GM19395 (cell line): ENCODE results near the gene ZNF532.
"Not testable (repeated sequence)": the region's sequence is repeated elsewhere in the genome, so short reads cannot be mapped to it uniquely, and the experiment has no call there.

Experiments
- ATAC-seq: cut with Tn5 transposase; IDR thresholded peaks from one replicate; pipeline ENCODE4 v1.9.1; 2021; ENCODE audit warnings: mild to moderate bottlenecking, moderate library complexity; ENCODE audit not compliant: unreplicated experiment

Gene ZNF532

DNA sequence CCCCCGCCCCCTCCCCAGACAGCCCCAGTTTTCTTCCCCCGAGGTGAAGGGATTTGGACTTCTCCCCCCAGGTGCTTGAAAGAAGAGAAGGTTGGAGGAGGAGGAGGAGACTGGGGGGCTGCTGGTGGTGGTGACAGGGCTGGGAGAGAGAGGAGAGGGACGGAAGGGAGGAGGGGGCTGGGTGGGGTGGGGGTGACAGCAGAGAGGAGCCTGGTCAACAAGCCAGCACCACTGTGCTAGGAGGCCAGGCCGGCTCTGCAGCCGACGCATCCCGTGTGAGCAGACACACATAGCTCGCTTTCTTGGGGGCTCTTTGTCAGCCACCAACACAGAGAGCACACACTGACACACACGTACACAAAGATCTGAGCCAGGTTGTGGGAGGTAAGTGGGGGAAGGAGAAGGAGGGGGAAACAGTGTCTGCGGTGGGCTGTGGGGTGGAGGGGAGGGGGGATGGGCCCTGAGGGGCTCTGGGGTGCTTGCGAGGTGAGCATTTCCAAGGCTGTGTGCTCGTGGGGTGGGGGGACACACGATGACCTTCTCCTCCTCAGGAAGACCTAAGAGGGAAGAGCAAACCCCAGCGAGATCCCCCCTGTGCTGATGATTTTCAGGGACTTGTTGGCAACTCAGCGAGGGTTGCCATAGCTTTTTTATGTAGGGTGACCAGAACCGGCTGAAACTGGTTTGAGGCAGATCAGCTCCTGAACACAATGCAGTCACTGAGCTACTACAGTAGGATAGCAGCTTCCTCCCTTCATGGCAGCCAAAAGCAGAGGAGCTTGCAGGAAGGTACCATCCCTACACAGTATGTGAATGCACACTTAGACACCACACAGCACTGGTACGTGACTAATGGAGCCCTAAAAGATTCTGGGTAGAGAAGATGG lies at the start of gene ZNF532:
Gene ZNF532 (plus strand): TSS at position 732 of the 887 bp plus-strand sequence. CDS start 53,411 bp downstream, outside the sequence.
- ATAC-seq: no peak

GRCh38 chr18:58819051-58819450 lies 45.6 kb upstream of the ZNF532 start:
- ATAC-seq: no peak

DNA sequence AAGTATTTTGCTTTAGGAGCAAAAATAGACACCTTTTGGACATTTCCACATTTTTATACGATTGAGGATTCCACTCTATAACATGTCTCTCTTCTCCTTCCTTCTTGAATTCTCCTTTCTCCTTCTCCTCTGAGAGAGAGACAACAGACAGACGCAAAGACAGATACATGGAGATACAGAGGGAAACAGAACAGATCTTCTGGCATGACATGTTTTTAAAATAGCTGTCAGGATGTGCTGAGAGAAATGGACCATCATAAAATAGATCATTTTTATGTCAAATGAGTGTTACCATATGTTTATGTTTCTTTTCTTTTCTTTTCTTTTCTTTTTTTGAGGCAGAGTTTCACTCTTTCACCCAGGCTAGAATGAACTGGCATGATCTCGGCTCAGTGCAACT lies 44.4 kb upstream of the ZNF532 start:
- ATAC-seq: no peak

DNA sequence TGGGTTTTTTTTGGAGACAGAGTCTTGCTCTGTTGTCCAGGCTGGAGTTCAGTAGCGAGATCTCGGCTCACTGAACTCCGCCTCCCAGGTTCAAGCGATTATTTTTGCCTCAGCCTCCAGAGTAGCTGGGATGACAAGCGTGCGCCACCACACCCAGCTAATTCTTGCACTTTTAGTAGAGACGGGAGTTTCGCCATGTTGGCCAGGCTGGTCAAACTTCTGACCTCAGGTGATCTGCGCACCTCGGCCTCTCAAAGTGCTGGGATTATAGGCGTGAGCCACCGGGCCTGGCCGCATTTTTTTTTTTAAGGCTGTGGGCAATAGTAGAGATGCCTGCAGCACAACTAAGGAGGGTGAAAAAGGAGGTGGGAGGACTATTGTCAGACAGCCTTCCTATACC lies 41.7 kb upstream of the ZNF532 start:
- ATAC-seq: no peak

GRCh38 chr18:58823412-58823811 lies 41.3 kb upstream of the ZNF532 start:
- no peak for ATAC-seq

- not testable (repeated sequence) for ATAC-seq
Measured at GRCh38 chr18:58826926-58827325, 37.8 kb upstream of the ZNF532 start.

DNA sequence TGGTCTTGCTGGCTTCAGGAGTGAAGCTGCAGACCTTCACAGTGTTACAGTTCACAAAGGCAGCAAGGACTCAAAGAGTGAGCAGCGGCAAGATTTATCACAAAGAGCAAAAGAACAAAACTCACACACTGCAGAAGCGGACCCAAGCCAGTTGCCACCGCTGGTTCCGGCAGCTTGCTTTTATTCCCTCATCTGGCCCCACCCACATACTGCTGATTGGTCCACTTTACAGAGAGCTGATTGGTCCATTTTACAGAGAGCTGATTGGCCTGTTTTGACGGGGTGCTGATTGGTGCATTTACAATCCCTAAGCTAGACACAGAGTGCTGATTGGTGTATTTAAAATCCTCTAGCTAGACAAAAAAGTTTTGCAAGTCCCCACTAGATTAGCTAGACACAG lies 37.2 kb upstream of the ZNF532 start:
- ATAC-seq: no peak

DNA sequence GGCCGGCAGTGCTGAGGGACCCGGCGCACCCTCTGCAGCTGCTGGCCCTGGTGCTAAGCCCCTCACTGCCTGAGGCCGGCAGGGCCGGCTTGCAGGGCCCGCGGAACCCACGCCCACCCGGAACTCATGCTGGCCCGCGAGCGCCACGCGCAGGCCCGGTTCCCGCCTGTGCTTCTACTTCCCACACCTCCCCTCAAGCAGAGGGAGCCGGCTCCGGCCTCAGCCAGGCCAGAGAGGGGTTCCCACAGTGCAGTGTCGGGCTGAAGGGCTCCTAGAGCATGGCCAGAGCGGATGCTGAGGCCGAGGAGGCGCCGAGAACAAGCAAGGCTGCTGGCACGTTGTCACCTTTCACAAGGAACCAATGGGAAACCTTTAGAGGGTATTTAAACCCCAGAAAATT lies 36.8 kb upstream of the ZNF532 start:
- ATAC-seq: no peak

- ATAC-seq: no peak
Measured at GRCh38 chr18:58828399-58829121, 36.1 kb upstream of the ZNF532 start.

DNA sequence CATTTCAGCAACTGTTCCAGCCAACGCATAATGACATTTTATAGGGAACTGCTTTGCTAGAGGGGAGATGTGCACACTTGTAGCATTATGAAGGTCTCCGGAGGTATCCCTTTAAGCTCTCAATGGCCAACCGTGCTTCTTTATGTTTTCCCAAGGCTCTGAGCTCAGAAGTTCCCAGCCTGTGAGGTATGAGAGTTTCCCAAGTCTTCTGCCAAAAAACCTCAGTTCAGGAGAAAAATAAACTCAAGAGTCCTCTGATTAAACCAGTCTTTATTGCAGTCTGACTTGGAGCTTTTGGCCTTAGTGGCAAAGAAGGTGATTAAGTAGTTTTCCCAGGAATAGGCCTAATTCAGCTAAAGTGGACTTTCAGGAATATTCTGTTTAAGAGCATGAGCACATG lies 35.4 kb upstream of the ZNF532 start:
- no peak for ATAC-seq

DNA sequence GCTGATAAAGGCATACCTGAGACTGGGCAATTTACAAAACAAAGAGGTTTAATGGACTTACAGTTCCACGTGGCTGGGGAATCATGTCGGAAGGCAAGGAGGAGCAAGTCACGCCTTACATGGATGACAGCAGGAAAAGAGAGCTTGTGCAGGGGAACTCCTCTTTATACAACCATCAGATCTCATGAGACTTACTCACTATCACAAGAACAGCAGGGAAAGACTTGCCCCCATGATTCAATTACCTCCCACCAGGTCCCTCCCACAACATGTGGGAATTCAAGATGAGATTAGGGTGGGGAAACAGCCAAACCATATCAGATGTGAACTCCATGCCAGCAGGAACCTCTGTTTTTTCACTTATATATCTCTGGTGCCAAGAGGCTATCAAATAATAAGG lies 34.8 kb upstream of the ZNF532 start:
- not testable (repeated sequence) for ATAC-seq

GRCh38 chr18:58831606-58832005 lies 33.1 kb upstream of the ZNF532 start:
- ATAC-seq: no peak

DNA sequence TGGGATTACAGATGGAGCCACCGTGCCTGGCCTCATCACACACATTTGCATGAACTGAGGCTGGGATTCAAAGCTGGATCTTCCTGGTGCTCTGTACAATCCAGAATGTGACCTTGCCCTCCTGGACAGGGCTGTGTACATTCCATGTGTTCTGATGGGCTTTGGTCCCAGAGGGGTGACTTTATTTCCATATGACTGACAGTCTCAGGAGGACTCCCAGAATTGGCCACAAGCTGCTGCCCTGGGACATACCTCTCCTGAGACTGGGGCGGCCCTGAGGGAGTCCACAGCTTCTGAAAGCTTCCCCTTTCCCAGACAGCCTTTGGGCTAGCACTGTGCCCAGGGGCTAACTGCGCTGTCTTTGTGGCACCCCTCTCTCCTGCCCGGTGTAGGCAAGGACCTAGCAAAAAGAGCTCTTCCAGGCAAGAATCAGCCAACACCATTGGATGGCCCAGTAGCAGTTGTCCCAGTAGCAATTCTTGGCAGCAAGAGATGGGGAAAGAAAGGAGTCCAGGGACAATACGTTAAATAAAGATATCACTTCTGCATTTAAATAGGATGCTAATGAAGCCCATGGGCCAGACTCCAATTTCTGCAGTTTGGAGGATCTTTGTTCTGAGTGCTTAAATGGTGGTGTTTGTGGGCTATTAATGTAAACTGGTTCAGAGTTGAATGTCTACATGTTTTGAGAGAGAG lies 26.4 kb upstream of the ZNF532 start:
- ATAC-seq: no peak

DNA sequence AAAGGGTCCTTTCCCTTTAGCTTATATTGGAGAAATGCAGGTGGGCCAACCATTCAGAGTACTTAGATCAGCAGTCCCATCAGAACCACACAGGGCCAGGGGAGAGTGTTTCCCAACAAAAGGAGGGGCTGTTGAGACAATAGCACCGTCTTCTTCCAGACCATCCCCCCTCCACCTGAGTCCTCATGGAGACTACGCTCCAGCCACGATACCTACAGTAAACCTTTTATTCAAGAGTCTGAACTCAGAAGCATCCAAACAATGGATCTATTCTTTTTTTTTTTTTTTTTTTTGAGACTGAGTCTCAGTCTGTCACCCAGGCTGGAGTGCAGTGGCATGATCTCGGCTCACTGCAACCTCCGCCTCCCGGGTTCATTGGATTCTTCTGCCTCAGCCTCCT lies 25.7 kb upstream of the ZNF532 start:
- no peak for ATAC-seq

- ATAC-seq: no peak
Measured at GRCh38 chr18:58842978-58843687, 21.5 kb upstream of the ZNF532 start.

- ATAC-seq: no peak
Measured at GRCh38 chr18:58843688-58844035, 21.0 kb upstream of the ZNF532 start.

GRCh38 chr18:58844871-58845270 lies 19.8 kb upstream of the ZNF532 start:
- ATAC-seq: no peak

- ATAC-seq: no peak
Measured at GRCh38 chr18:58845928-58846724, 18.6 kb upstream of the ZNF532 start.

GRCh38 chr18:58847383-58848071 lies 17.1 kb upstream of the ZNF532 start:
- no peak for ATAC-seq

GRCh38 chr18:58848685-58849084 lies 16.0 kb upstream of the ZNF532 start:
- ATAC-seq: no peak
